A549 (cell line): ENCODE measurements around the gene RIMBP3C. TPM values are rescaled to one million over a fixed set of nuclear protein-coding genes. Genes with fewer than 3 reads are reported as not detected.
"Not testable (repeated sequence)": the region's sequence is repeated elsewhere in the genome, so short reads cannot be mapped to it uniquely, and the experiment has no call there.

Experiments
- ATAC-seq, 2 experiments: fragments of 200-7000 bp in 1 of 2; fragments of >200 bp in 1 of 2; cut with Nextera tagmentation in 1 of 2; cut with Tn5 transposase in 1 of 2; 3 replicates each; pipeline versions ENCODE4 v1.8.0 to v1.9.1; 2018 to 2020; ENCODE audit warnings: mild to moderate bottlenecking in 1 of 2, moderate library complexity in 1 of 2
- CTCF ChIA-PET: fragments of 300-600 bp; sonication (Branson Sonifier 250); formaldehyde crosslinking; extraction: SDS; loops from one replicate; lab custom pipeline; 2021; ENCODE audit warnings: antibody characterized with exemption, inconsistent platforms; lab: Yijun Ruan, JAX
- POLR2A ChIA-PET: fragments of 350-600 bp; formaldehyde crosslinking; extraction: SDS; loops from one replicate; lab custom pipeline; 2021; ENCODE audit warnings: antibody characterized with exemption, inconsistent platforms; lab: Yijun Ruan, JAX
- DNase-seq, 2 experiments: peaks; one replicate each; pipeline versions ENCODE4 v3.0.0 to v3.0.0-alpha.2; 2011 to 2016; ENCODE audit warnings: low read depth in 1 of 2, low spot score in 1 of 2
- FAIRE-seq: peaks from 2 replicates; lab custom pipeline; 2011; peaks lifted over from hg19 to GRCh38; lab: Jason Lieb, UNC
- H3K27ac ChIP-seq, 2 experiments: fragments of >200 bp; sonication (Bioruptor Twin); formaldehyde crosslinking; 3 replicates each; pipeline ENCODE4 v1.5.1; 2016 to 2017
- H3K4me1 ChIP-seq: fragments of >200 bp; sonication (Bioruptor Twin); formaldehyde crosslinking; 3 replicates; pipeline ENCODE4 v1.6.1; 2016
- H3K4me2 ChIP-seq: fragments of >200 bp; sonication (Bioruptor Twin); formaldehyde crosslinking; 3 replicates; pipeline ENCODE4 v1.6.1; 2016
- H3K4me3 ChIP-seq: fragments of >200 bp; sonication (Bioruptor Twin); formaldehyde crosslinking; 3 replicates; pipeline ENCODE4 v1.5.1; 2016
- H3K9me3 ChIP-seq: fragments of >200 bp; sonication (Bioruptor Twin); formaldehyde crosslinking; 3 replicates; pipeline ENCODE4 v1.6.1; 2016
- BHLHE40 ChIP-seq: IDR thresholded peaks from 2 replicates; pipeline ENCODE4 v1.6.1; 2012; ENCODE audit warnings: low read depth, low read length, inconsistent platforms
- EP300 ChIP-seq, 2 experiments: fragments of >200 bp; sonication (Bioruptor Twin); formaldehyde crosslinking; IDR thresholded peaks; 2 replicates in 1 of 2; 3 replicates in 1 of 2; pipeline ENCODE4 v1.6.1; 2016 to 2017
- ESRRA ChIP-seq: fragments of 150-350 bp; IDR thresholded peaks from 2 replicates; pipeline ENCODE4 v1.6.1; 2014; ENCODE audit warnings: mild to moderate bottlenecking, low read length, borderline replicate concordance
- FOSB ChIP-seq: fragments of 250-450 bp; sonication (Bioruptor Pico); IDR thresholded peaks from 2 replicates; pipeline ENCODE4 v1.5.0; 2020; ENCODE audit warnings: mild to moderate bottlenecking, moderate library complexity
- FOSL2 ChIP-seq, 2 experiments: fragments of 450-650 bp in 1 of 2; fragments of >200 bp in 1 of 2; sonication (Bioruptor Twin) in 1 of 2; formaldehyde crosslinking; IDR thresholded peaks; 2 replicates each; pipeline versions ENCODE4 v1.5.0 to v1.6.1; 2016 to 2020; ENCODE audit warnings: mild to moderate bottlenecking in 1 of 2, moderate library complexity in 1 of 2
- HEYL ChIP-seq: fragments of 250-450 bp; sonication (Bioruptor Pico); IDR thresholded peaks from 2 replicates; pipeline ENCODE4 v1.8.0; 2021; ENCODE audit warnings: mild to moderate bottlenecking, moderate library complexity
- NFE2L2 ChIP-seq: fragments of 150-350 bp; conservative IDR thresholded peaks from 2 replicates; pipeline ENCODE4 v1.6.1; 2014; ENCODE audit warnings: low read length
- RAD21 ChIP-seq, 2 experiments: fragments of >200 bp in 1 of 2; sonication (Bioruptor Twin) in 1 of 2; formaldehyde crosslinking in 1 of 2; IDR thresholded peaks in 1 of 2; conservative IDR thresholded peaks in 1 of 2; 2 replicates in 1 of 2; 3 replicates in 1 of 2; pipeline ENCODE4 v1.6.1; 2012 to 2018; ENCODE audit warnings: inconsistent platforms in 1 of 2
- SREBF2 ChIP-seq: fragments of 450-650 bp; IDR thresholded peaks from 2 replicates; pipeline ENCODE4 v1.6.1; 2014; ENCODE audit warnings: mild to moderate bottlenecking, moderate library complexity
- TP53 ChIP-seq: fragments of 250-450 bp; sonication (Bioruptor Pico); IDR thresholded peaks from 2 replicates; pipeline ENCODE4 v1.5.0; 2021; ENCODE audit warnings: mild to moderate bottlenecking, moderate library complexity
- WGBS: methylation state at CpG from one replicate; pipeline ENCODE4 v1.1.6; 2017; ENCODE audit errors: missing lambda C conversion rate; 5-methylcytosine and 5-hydroxymethylcytosine counted together
- polyA plus RNA-seq, 4 experiments: library from polyadenylated mRNA; depleted of rRNA in 3 of 4; stranded (reverse); fragments of >200 nt; fragmentation: RNase III in 1 of 4; extraction: RNeasy Plus Mini Kit Qiagen cat#74134 plus additional on column Dnase treatment in 1 of 4; gene quantifications; 2 replicates in 3 of 4; 3 replicates in 1 of 4; pipeline ENCODE4 v1.2.3, GENCODE V29; 2011 to 2017

Gene RIMBP3C
- polyA plus RNA-seq, 2 of the 4 experiments (the other 2 are of a cell fraction), result 0.08 to 0.27 TPM

DNA sequence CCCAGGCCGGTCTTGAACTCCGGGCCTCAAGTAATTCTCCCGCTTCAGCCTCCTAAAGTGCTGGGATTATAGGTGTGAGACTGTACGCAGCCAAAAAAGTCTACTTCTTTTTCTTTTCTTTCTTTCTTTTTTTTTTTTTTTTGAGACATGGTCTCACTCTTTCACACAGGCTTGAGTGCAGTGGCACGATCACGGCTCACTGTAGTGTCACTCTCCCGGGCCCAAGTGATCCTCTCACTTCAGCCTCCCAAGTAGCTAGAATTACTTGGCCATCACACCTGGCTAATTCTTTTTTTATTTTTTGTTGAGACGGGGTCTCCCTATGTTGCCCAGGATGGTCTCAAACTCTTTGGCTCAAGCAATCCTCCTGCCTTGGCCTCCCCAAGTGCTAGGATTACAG lies 12.7 kb upstream of the RIMBP3C start:
- ATAC-seq (no peak), DNase-seq (no peak), FAIRE-seq (no peak)
- Histone ChIP-seq H3K4me1 (peaks cover under 1% of the 10 kb centered on the region; the same call in 1 of the 3 replicates), H3K4me3 (no peak overlapping the region), H3K4me2 (no peak overlapping the region), H3K9me3 (no peaks in the 10 kb centered on the region), H3K27ac (no peak overlapping the region)
- ChIA-PET CTCF (interaction anchor here (0.7 to 1.2 kb wide), 2 partner anchors 66 to 1135 kb away, joined by 3 read pairs; no protein-coding TSS in a partner anchor), POLR2A (no interaction called here)
- WGBS, result 95% methylated on average over 8 of the region's 8 CpGs
- TF ChIP-seq BHLHE40, result no peak
- TF ChIP-seq RAD21 (conservative IDR thresholded peaks at IDR 0.05 in 1 of 2, IDR thresholded peaks at IDR 0.05 in 1 of 2), result no peak
- no peak for TF ChIP-seq FOSB (CRISPR knock-in tag)
- TF ChIP-seq HEYL, result no peak
- TF ChIP-seq NFE2L2, result no peak
- TF ChIP-seq ESRRA, result no peak
- no peak for TF ChIP-seq TP53
- no peak for TF ChIP-seq SREBF2
- TF ChIP-seq EP300 (IDR thresholded peaks at IDR 0.05), result no peak
- no peak for TF ChIP-seq FOSL2 (IDR thresholded peaks at IDR 0.05)
- TF ChIP-seq FOSL2 (CRISPR knock-in tag; IDR thresholded peaks at IDR 0.05), result no peak

DNA sequence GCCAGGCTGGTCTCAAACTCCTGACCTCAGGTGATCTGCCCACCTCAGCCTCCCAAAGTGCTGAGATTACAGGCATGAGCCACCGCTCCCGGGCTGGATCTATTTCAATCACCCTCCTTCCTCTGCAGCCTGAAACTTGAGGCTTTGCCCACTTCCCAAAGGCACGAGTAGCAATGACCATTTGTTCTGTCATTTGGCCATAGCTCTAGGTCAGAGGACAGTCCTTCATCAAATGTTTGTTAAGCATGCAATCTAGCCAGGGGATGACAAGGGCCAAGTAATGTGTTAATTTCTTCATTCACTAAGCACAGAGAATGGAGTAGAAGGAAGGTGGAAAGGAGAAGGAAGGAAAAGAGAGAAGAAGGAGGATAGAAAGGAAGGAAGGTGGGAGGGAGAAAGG lies 9.4 kb upstream of the RIMBP3C start:
- FAIRE-seq, H3K4me2 ChIP-seq, H3K27ac ChIP-seq, DNase-seq, H3K4me3 ChIP-seq, H3K9me3 ChIP-seq, POLR2A ChIA-PET, CTCF ChIA-PET, ATAC-seq: not testable (repeated sequence)
- WGBS, result 40% methylated on average over 1 of the region's 3 CpGs
- peaks cover 10% of the 10 kb centered on the region for H3K4me1 ChIP-seq

DNA sequence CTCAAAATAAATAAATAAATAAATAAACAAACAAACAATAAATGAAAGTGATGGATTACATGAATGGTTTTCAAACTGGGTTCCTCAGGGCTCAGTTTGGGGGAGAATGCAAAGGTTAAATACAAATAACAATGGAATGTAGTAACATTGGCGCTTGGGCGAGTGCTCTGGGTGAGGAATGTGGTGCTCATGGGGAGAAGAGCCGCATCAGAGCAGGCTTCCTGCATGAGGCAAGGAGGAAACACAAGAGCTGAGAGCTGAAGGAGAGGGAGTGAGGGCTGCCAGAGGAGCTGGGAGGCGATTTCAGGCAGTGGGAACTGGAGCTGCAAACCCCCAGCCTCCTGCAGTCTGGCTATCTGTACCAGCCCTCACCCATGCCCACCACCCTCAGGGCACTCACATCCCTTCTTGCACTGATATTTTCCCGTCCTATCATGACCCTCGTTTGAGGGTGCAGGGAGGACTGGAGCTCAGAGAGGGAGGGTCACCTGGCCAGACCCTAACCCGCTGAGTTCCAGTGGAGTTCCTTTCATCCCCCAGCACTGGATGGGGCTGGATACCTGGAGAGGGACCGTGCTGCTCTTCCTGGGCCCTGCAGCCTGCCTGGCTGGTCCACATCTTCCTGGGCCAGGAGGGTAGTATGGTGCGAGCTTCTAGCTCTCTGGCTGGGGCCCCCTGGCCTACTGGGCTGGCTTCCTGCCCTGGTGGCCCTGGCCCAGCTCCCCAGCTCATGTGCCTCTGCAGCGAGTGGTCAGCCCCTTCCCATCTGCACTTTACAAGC lies 8.3 kb upstream of the RIMBP3C start:
- DNase-seq, H3K27ac ChIP-seq, H3K4me2 ChIP-seq, POLR2A ChIA-PET, H3K4me3 ChIP-seq, CTCF ChIA-PET, FAIRE-seq, H3K9me3 ChIP-seq: not testable (repeated sequence)
- peak in 1 of 2 experiments; percentile 22; a peak in 3 of 6 replicates for ATAC-seq
- peaks cover 11% of the 10 kb centered on the region for H3K4me1 ChIP-seq
- WGBS, result no CpG with 5 or more reads among the region's 10 CpGs

DNA sequence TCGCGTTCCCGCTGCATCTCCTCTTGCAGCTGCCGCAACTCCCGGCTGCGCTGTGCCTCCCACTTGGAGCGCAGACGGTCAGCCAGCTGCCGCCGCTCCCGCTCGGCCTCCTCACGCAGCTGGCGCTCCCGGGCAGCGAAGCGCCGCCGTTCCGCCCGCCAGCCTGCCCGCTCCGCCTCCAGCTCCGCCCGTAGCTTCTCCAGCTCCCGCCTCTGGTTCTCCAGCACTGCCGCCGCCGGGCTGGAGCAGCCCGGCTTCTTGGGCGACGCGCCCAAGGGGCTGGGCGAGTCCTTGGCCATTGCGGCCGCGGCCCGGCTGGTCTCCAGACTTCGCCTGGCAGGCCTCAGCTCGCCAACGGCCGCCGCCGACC lies 598 bp downstream of the RIMBP3C start:
- H3K4me2 ChIP-seq, CTCF ChIA-PET, H3K27ac ChIP-seq, H3K4me1 ChIP-seq, DNase-seq, H3K4me3 ChIP-seq, POLR2A ChIA-PET, H3K9me3 ChIP-seq, FAIRE-seq: not testable (repeated sequence)
- ATAC-seq, result peak; percentile 78 to 82
- no CpG with 5 or more reads among the region's 44 CpGs for WGBS

DNA sequence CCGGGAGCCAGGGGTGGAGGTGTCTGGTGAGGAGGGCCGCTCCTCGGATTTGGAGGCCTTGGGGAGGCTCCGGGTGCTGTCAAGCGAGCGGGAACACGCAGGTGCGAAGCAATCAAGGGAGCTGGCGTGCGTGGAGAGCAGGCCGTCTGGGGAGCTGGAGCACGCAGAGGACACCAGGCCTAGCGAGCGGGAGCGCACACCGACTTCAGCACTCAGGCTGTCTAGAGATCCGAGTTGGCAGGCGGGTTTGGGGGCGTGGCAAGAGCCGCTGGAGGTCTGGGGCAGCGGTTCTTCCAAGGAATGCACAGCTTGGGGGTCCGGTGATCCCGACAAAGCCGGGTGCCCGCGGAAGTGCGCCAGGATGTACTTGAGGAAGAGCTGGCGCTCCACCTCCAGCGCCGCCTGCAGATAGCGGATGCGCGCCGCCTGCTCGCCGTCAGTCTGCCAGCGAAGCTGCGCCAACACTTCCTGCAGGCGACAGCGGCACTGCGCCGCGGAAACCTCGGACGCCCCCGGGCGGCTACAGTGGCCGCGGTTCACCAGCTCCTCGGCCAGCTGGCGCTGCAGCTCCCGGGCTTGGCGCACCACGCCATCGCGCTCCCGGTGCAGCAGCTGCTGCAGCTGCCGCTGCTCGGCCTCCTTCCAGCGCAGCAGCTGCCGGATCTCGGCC lies 1.1 kb downstream of the RIMBP3C start:
- H3K4me2 ChIP-seq, POLR2A ChIA-PET, H3K9me3 ChIP-seq, H3K4me1 ChIP-seq, H3K27ac ChIP-seq, CTCF ChIA-PET, DNase-seq, FAIRE-seq, H3K4me3 ChIP-seq: not testable (repeated sequence)
- no CpG with 5 or more reads among the region's 62 CpGs for WGBS
- peak; percentile 93 to 95 for ATAC-seq

DNA sequence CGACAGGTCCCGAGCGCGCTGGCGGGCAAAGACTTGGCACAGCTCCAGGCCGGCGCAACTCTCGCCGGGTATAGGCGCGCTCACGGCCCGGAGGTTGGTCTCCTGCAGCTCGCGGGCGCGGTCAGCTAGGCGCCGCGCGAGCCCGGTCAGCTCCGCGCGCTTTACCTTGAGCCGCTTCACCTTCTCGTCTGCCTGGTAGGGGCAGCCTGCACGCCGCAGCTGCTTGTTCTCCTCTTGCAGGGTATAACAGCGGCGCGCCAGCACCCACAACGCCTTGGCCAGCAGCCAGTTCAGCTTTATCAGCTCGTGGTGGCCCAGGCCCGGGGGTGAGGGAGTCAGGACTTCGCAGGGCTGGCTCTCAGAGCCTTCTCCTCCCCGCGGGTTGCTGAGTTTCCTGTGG lies 1.7 kb downstream of the RIMBP3C start:
- FAIRE-seq, POLR2A ChIA-PET, H3K4me2 ChIP-seq, H3K27ac ChIP-seq, H3K4me3 ChIP-seq, CTCF ChIA-PET, H3K4me1 ChIP-seq, H3K9me3 ChIP-seq, ATAC-seq, DNase-seq: not testable (repeated sequence)
- no CpG with 5 or more reads among the region's 38 CpGs for WGBS

DNA sequence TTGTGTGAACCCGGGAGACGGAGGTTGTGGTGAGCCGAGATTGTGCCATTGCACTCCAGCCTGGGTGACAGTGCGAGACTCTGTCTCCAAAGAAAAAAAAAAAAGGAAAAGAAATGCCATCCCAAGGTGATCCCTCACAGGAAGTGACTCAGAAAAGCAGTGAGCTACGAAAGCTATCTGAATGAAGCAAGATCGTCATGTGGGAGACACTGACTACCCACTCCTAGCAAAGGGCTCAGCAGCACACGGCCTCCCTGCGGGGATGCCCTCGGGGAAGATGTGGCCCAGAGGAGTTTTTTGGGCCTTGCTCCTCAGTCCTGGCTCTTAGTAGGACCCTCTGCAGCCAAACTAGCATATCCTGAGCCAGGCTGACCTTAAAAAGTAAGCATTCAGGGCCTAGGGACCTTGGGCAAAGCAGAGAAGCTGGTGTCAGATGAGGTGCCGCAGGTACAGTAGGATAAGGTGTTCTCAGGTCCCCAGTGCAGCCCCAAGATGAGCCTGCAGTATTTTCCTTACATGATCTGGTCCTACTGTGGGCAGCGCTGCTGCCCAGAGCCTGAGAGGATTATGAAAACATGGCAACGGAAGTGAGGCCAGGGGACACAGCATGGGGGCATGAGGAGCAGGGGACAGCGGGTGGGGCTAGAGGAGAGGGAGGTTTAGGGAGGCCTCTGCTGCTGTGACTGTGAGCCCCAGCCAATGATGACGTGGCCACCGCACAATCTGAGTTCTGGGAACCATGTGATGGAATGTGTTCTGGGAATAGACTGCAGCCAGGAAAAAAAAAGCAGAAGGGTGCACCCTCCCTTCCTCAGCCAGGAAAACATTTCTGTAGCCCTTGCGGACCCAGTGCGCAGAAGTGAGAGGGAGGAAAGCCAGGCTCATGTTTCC lies 6.6 kb downstream of the RIMBP3C start:
- H3K4me3 ChIP-seq, H3K4me2 ChIP-seq, H3K4me1 ChIP-seq, CTCF ChIA-PET, H3K27ac ChIP-seq, POLR2A ChIA-PET, DNase-seq, FAIRE-seq, H3K9me3 ChIP-seq: not testable (repeated sequence)
- peak; percentile 73 to 95 for ATAC-seq
- WGBS, result 100% methylated on average over 2 of the region's 17 CpGs

DNA sequence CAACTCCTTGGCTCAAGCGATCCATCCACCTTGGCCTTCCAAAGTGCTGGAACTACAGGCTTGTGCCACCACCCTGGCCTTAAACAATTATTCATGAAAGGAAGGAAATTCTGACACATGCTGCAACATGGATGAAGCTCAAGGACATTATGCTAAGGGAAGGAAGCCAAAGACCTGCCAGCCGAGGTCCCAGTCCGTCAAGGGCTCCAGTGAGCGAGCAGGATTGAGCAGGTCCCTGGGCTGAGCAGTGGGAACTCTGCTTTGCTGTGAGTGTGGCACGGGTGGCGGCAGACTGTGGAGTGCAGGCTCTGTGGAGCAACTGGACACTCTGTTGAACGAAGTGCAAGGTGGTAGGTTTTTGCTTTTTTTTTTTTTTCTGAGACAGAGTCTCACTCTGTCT lies 11.4 kb downstream of the RIMBP3C start:
- H3K4me1 ChIP-seq, FAIRE-seq, H3K4me3 ChIP-seq, H3K9me3 ChIP-seq, H3K27ac ChIP-seq, DNase-seq, ATAC-seq, POLR2A ChIA-PET, H3K4me2 ChIP-seq, CTCF ChIA-PET: not testable (repeated sequence)
- no CpG with 5 or more reads among the region's 7 CpGs for WGBS
